Memory B cell (primary cell): ENCODE results near the gene ODC1.
A peak's percentile ranks its signal among the peaks of the same experiment; 100 is the strongest.

Experiments
- ATAC-seq: fragments of 150-1000 bp; cut with Tn5 transposase; 2 replicates; pipeline ENCODE4 v1.10.0; 2021; ENCODE audit warnings: low read depth, mild to moderate bottlenecking, moderate library complexity
- DNase-seq, 2 donors: peaks; one replicate each; pipeline ENCODE4 v3.0.0; 2022; ENCODE audit warnings: low spot score in 2 of 2
- H3K27ac Mint-ChIP-seq: one replicate; pipeline ENCODE4 v1.8.0; 2022; ENCODE audit warnings: mild to moderate bottlenecking, moderate library complexity, mixed read lengths
- H3K27me3 Mint-ChIP-seq: one replicate; pipeline ENCODE4 v1.8.0; 2022; ENCODE audit warnings: mixed read lengths
- H3K36me3 Mint-ChIP-seq: one replicate; pipeline ENCODE4 v1.8.0; 2022; ENCODE audit warnings: mild to moderate bottlenecking, mixed read lengths
- H3K4me1 Mint-ChIP-seq: one replicate; pipeline ENCODE4 v1.8.0; 2022; ENCODE audit warnings: mixed read lengths
- H3K4me3 Mint-ChIP-seq: one replicate; pipeline ENCODE4 v1.8.0; 2022; ENCODE audit warnings: mild to moderate bottlenecking, moderate library complexity, mixed read lengths
- H3K9me3 Mint-ChIP-seq: one replicate; pipeline ENCODE4 v1.8.0; 2022; ENCODE audit warnings: mixed read lengths

The ODC1 gene

DNA sequence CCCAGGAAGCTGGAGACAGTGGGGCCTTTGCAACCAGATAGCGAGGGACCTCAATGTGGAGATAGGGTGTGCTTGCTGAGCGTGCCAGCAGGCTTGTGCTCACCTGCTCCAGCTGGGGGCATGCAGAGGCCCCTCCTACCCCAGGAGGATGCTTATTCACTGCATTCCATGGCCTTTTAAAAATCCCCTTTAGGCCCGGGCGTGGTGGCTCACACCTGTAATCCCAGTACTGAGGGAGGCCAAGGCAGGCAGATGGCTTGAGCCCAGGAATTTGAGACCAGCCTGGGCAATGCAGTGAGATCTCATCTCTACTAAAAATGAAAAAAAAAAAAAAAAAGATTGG is 54.5 kb downstream of the ODC1 start:
- no peaks in the 10 kb centered on the region for H3K9me3 Mint-ChIP-seq
- DNase-seq (no peak), ATAC-seq (no peak)
- no peak overlapping the region for H3K27ac Mint-ChIP-seq
- no peak overlapping the region for H3K4me3 Mint-ChIP-seq
- H3K36me3 Mint-ChIP-seq: peaks cover 3% of the 10 kb centered on the region
- H3K4me1 Mint-ChIP-seq: peaks cover 44% of the 10 kb centered on the region
- no peaks in the 10 kb centered on the region for H3K27me3 Mint-ChIP-seq

GRCh38 chr2:10392951-10393639 is 55.0 kb downstream of the ODC1 start:
- no peaks in the 10 kb centered on the region for H3K9me3 Mint-ChIP-seq
- no peaks in the 10 kb centered on the region for H3K27me3 Mint-ChIP-seq
- H3K4me1 Mint-ChIP-seq: peaks cover 46% of the 10 kb centered on the region
- H3K4me3 Mint-ChIP-seq: no peak overlapping the region
- DNase-seq (no peak), ATAC-seq (no peak)
- peaks cover 3% of the 10 kb centered on the region for H3K36me3 Mint-ChIP-seq
- H3K27ac Mint-ChIP-seq: peak overlapping the region; percentile 47

DNA sequence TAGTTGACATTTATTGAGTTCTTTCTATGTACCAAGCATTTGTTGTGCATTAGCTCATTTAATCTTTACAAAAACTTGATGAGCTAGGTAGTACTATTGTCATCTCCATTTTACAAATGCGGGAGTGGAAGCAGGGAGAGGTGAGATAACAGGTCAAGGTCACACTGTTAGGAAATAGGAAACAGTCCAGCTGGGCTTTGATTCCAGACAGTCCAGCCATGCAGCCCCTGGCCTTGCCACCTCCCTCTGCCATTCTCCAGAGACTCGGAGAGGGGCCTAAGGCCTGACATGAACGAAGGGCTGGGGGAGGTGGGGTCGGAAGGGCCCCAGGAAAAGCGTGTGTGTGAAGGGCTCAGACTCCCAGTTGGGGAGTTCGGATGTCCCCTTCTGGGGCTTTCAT is 55.6 kb downstream of the ODC1 start:
- ATAC-seq (no peak), DNase-seq (no peak)
- H3K4me1 Mint-ChIP-seq: peaks cover 47% of the 10 kb centered on the region
- no peak overlapping the region for H3K4me3 Mint-ChIP-seq
- peak overlapping the region; percentile 47 for H3K27ac Mint-ChIP-seq
- H3K27me3 Mint-ChIP-seq: no peaks in the 10 kb centered on the region
- peaks cover 4% of the 10 kb centered on the region for H3K36me3 Mint-ChIP-seq
- no peaks in the 10 kb centered on the region for H3K9me3 Mint-ChIP-seq

- H3K4me1 Mint-ChIP-seq: peaks cover 46% of the 10 kb centered on the region
- H3K4me3 Mint-ChIP-seq: no peak overlapping the region
- ATAC-seq: no peak
- peak overlapping the region; percentile 47 for H3K27ac Mint-ChIP-seq
- peaks cover 6% of the 10 kb centered on the region for H3K36me3 Mint-ChIP-seq
- no peaks in the 10 kb centered on the region for H3K9me3 Mint-ChIP-seq
- no peaks in the 10 kb centered on the region for H3K27me3 Mint-ChIP-seq
- no peak for DNase-seq
These were observed 56.0 kb downstream of the ODC1 start for GRCh38 chr2:10392100-10392499.

DNA sequence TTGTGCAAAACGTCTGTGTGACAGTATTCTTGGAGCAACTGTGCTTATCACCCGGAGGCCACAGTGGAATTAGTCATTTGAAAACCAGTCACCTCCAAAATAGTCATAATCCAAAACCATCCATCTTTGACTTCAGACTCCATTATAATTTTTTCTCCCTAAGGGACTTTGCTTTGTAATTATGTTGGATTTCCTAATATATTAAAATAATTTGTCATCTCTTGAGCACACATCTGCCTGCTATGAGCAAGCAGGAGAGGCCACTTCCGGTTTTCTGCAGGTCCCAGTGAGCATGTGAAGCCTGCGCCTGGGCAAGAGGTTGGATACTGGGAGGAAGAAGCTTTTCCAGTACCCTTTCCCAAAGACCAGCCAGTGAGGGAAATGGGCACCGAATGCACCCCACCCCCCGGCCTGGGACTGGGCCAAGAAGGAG is 57.7 kb downstream of the ODC1 start:
- Mint-ChIP-seq H3K4me3 (no peak overlapping the region), H3K36me3 (peaks cover 6% of the 10 kb centered on the region), H3K4me1 (peaks cover 45% of the 10 kb centered on the region), H3K9me3 (no peaks in the 10 kb centered on the region), H3K27ac (no peak overlapping the region), H3K27me3 (no peaks in the 10 kb centered on the region)
- DNase-seq (no peak), ATAC-seq (no peak)
